G401 (cell line): ENCODE measurements around the gene TACR1. TPM values are rescaled to one million over a fixed set of nuclear protein-coding genes. Genes with fewer than 3 reads are reported as not detected.
"Not testable (repeated sequence)": the region's sequence is repeated elsewhere in the genome, so short reads cannot be mapped to it uniquely, and the experiment has no call there.

Experiments
- DNase-seq: peaks from one replicate; pipeline ENCODE4 v3.0.0-alpha.2; 2015; ENCODE audit warnings: low spot score
- in situ Hi-C: cut with HindIII; loops from 2 replicates; pipeline ENCODE4 v1.10.0; 2016; ENCODE audit warnings: low sequenced_read_pairs, mixed read lengths
- total RNA-seq: library from RNA; depleted of rRNA; stranded (reverse); fragments of >200 nt; shearing (Covaris generic); gene quantifications from 2 replicates; pipeline ENCODE4 v1.2.3, GENCODE V29; 2014; rRNA removed

TACR1 gene, protein sequence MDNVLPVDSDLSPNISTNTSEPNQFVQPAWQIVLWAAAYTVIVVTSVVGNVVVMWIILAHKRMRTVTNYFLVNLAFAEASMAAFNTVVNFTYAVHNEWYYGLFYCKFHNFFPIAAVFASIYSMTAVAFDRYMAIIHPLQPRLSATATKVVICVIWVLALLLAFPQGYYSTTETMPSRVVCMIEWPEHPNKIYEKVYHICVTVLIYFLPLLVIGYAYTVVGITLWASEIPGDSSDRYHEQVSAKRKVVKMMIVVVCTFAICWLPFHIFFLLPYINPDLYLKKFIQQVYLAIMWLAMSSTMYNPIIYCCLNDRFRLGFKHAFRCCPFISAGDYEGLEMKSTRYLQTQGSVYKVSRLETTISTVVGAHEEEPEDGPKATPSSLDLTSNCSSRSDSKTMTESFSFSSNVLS
- not detected in 2 replicates for total RNA-seq

DNA sequence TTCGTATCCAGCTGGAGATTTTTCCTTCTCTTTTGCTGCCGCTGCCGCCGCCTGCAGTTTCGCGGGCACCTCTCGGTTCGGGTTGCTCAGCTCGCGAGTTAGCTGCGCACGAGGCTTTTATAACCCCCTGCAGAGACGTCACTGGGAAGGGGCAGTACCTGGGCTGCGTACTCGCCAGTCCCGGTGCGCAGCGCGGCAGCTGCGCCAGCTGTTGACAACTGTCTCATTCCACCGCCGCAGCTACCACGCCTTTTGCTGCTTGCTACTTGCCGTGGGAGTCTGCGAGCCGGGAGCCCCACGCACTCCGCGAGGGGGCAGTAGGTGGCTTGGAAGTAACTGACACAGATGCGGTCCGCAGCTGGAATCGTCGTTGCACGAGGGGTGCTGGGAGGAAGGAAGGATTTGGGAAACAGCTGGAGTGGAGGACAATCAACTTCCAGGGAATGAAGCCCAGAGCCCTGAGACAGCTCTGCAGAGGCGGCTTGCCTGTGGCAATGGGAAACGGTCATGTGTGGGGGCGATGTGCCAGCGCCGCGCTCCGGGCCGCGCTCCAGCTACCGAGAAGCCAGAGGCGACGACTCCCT lies at the start of gene TACR1:
Gene TACR1, minus strand, starts transcription at position 93 of the 584 bp plus-strand sequence. CDS start 586 bp downstream, outside the sequence.
- in situ Hi-C loops = no loop called here
- peak; percentile 9 for DNase-seq

DNA sequence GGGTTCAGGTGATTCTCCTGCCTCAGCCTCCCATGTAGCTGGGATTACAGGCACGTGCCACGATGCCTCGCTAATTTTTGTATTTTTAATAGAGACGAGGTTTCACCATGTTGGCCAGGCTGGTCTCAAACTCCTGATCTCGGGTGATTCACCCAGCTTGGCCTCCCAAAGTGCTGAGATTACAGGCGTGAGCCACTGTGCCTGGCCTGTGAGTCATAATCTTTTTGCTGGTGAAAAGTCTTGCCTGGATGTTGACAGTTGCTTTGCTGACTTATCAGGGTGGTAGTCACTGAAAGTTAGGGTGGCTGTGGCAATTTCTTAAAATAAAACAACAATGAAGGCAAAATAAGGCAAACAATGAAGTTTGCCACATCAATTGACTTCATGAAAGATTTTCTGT lies 49.3 kb upstream of the TACR1 start:
- in situ Hi-C loops, DNase-seq: not testable (repeated sequence)

DNA sequence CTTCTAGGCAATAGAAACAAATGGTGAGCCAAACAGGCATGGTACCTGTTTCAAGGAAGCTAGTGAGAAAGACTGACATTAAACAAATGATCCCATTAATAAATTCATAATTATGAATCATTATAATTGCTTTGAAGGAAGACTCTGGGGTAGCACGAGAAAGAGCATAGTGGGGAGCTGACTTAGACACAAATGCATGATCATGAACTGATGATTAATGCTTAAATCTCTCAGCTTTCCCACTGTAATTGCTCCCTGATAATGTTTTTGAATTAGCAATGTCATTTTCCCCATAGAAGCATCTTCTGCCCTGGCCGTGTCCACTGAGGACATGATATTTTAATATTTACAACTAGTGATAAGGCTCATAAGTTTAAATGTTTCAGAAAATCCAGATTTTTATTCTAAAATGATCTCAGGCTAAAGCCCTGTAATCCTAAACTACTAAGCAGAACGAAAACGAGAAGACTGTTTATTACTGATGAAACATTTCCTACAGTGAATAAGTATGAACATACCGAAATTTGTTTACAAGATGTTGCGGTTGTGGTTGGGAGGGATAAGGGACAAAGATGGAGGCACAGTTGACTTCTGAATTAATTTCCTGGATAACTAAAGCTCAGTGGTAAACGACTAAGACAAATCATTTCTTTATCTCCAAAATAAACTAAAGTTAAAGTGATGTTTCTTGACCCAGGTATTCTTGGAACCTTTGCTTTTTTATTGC lies 47.3 kb upstream of the TACR1 start:
- in situ Hi-C loops = no loop called here
- DNase-seq = no peak

DNA sequence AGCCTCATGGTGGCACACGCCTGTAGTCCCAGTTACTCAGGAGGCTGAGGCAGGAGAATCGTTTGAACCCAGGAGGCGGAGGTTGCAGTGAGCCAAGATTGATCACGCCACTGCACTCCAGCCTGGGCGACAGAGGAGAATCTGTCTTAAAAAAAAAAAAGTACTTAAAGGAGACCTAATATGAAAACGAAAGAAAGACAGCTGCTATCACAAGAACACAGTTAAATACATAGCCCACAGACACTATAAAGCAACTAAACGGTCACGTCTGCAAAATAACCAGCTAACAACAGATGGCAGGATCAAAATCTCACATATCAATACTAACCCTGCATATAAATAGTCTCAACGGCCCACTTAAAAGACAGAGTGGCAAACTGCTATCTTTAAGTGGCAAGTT lies 43.9 kb upstream of the TACR1 start:
- DNase-seq = no peak
- in situ Hi-C loops = no loop called here

DNA sequence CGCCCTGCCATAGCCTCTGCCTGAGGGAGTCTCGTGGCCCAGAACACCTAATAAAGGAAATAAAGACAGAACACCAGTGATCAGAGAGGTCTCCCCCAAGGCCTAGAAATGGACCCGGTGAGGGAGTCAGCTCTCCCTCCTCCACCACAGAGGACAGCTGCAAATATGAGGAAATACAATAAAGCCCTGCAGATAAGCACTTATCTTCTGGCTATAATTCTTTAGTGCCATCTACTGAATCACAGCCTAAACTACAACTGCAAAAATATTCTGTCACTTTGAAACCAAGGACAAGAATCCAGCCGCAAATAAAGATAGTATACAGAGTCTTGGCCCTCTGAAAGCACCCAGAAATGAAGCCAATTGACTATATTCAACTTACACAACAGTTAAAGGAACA lies 42.4 kb upstream of the TACR1 start:
- in situ Hi-C loops = no loop called here
- DNase-seq = no peak

DNA sequence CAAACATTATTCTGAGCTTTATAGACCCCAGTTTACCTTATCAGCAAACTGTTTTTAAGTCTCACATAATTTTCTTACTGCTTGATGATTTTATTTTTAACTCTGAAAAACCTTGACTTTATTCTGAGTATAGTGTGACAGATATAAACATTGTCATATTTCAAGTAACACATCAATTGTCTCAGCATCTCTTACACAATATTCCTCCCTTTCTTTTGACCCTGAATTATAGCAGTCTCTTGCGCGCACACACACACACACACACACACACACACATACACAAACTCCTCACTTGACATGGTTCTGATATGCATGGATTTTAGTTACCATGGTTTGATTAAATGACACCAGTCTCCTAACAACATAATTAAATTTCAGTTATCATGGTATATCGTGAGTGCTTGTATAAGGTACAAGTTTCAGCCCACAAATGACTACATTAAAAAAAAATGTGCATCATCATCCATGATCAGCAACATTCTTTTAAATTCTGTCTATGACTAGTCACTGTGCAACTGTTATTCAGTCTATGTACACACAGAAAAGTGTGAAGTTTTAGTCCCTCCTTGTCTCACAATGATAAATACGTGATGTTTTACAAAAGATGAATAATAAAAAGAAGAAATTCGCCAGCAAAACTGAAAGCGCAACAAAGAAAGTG lies 39.5 kb upstream of the TACR1 start:
- no peak for DNase-seq
- in situ Hi-C loops = no loop called here

DNA sequence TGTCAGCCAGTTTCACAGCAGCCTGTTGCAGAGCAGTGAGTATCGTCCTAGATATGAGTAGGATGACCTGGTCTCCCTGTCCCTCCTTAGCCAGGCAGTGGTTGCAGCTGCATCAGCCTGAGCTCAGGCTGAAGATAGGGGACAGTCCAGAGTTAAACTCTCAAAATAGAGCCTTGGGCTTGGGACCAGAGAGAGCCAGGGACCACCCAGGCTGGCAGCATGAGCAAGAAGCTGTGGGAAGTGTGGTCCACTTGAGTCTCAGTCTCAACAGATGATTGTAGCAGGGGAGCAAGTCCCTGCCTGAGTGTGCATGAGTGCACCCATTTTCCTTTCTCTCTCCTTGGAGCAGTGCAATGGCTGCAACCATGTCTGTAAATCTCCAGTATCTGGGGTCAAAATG lies 38.0 kb upstream of the TACR1 start:
- in situ Hi-C loops = no loop called here
- DNase-seq = no peak

DNA sequence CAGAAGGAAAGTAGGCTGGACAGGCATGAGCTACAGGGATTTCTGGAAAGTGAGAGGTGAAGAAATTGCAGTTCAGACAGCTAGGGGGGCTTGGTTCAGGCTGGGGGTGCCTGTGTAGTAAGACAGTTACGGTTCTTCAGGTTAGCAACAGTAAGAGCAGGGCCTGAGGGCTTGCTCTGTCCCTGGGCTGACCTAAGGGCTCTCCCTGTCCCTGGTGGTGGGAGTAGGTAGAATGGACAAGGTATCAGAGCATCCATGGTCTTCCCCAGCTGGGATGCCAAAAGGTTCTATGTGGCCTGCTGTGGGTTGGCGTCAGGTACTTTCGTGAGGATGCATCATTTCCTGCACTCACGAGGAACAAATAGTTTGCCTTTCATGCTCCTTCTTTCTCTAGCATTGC lies 34.6 kb upstream of the TACR1 start:
- no peak for DNase-seq
- in situ Hi-C loops = no loop called here

DNA sequence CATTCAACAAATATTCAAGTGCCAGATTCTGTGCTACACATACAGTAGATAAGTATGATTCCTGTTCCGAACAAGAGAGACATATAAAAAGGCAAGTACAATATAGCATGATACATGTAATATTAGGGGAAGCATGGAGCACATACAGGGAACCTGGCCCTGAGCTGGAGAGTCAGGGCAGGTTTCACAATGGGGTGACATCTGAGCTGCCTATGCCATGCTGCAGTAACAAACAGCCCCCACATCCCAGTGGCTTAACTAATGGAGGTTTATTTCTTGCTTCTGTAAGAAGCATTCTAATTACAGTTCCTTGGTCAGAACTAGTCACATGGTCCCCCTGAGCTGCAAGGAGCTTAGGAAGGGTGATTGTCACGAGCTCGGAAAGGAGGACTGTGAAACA lies 27.3 kb upstream of the TACR1 start:
- in situ Hi-C loops = no loop called here
- DNase-seq = no peak

DNA sequence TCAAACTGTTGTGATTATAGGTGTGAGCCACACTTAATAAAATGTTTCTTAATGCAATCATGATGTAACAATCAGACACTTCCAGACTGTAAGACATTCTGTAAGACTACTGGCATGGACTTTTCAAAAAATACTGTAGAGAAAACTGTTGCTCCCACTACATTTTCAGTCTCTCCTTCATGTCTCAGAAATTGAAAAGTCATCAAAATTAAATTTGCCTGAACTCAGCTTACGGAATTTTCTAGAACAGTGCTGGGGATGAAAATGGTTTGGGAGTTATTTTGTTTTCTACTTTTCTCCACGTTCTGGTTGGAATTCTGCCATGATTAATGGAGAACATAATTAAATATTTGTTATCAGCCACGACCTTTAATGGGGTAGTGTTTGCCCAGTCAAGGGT lies 26.8 kb upstream of the TACR1 start:
- in situ Hi-C loops = no loop called here
- no peak for DNase-seq

DNA sequence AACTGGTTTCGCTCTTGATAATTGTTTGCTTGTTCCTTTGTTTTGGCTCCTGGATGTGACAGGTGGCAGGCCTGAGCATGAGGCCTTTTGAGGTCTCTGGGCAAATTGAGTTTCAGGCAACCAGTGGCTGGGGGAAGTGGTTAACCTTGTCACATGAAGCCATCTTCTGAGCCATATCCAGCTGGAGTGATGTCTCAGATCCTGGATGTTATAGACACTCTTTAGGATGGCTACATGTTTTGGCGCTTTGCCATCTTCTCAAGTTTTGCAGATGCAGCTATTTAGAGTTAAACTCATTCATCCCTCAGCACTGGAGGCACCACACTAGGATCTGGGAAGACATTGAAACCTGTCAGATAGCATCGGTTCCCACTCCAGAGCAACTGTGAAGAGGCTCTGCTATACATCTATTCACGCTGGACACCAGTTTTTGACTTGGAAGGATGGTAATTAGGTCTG lies 25.3 kb upstream of the TACR1 start:
- DNase-seq = no peak
- in situ Hi-C loops = no loop called here

DNA sequence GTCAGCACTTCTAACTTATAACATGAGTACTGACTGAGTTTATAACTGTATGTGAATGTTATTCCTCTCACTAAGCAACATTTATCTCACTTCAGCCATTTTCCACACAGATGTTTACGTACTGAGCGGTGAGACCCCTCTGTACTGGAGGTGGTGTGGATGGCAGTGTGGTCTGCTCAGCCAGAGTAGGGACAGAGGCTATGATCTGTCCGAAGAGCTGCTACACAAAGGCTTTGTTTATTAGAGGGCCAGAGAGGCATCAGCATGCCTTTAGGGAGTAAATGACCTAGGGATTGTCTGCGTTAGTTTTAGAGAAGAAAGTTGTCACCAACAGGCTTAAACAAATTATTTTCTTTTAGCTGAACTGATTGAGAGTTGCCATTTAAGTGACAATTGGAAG lies 23.2 kb upstream of the TACR1 start:
- no peak for DNase-seq
- in situ Hi-C loops = no loop called here

DNA sequence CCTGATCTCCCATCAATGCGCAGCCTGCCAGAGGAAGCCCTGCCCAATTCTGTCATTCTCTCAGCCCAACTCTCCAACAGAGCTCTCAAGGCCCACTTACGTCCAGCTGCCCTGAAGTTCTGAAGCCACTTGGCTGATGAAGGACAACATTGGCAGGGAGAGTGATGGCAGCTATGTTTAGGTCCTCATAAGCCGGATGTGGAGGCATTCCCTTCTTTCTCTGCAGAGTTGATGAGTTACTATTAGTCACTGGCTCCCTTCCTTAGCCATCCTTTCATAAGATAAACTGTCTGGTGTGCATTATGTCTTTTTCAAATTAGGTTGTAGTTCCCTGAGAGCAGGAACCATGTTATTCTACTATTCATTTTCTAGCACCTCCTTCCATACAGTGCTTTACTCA lies 22.5 kb upstream of the TACR1 start:
- no peak for DNase-seq
- in situ Hi-C loops = no loop called here

DNA sequence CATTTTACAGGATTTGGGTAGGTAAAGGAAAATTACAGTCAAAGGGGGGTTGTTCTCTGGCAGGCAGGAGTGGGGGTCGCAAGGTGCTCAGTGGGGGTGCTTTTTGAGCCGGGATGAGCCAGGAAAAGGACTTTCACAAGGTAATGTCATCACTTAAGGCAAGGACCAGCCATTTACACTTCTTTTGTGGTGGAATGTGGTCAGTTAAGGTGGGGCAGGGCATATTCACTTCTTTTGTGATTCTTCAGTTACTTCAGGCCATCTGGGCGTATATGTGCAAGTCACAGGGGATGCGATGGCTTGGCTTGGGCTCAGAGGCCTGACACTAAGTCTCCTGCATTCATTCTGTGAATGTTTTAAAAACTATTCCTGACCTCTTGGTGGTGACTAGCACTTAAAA lies 19.9 kb upstream of the TACR1 start:
- in situ Hi-C loops, DNase-seq: not testable (repeated sequence)

DNA sequence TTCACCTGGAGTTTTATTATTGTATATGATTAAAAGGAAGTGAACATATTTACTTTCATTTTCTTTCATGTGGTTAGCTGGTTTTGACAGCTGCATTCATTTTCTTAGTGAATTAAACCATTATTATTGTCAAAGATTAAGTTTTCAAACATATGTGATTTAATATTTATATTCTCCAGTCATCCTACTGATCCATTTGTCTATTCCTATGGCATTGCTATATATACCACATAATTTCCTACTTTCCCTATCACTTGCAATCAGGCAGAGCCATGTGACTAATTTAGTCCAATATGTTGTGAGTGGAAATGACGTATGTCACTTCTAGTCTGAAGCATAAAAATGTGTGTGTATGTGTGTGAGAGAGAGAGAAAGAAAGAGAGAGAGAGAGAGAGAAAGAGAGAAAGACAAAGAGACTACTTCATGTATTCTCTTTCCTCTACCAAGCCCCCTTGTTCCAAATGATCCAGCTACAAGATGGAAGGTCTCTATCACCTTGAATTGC lies 12.0 kb upstream of the TACR1 start:
- in situ Hi-C loops = no loop called here

DNA sequence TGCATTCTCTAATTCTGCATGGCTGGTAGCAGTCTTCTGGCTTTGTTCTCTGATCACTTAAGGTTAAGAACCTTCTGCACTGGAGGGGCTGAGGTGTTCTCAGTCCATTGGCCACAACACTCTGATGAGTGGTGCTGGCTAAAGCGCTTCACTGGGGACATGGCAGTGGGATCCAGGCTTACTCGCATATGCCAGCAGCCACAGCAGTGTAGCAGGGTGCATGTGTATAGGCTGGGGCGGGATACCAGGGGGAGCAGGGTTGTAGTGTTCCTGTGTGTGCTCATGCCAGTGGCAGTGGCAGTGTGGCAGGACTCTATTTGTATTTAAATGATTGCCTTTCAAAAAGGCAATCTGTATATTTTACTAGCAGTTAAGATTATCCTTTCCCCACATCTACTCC lies 11.1 kb upstream of the TACR1 start:
- in situ Hi-C loops = no loop called here
- no peak for DNase-seq

More for the DNA sequence above, 12.0 kb upstream of the TACR1 start:
- DNase-seq = no peak

DNA sequence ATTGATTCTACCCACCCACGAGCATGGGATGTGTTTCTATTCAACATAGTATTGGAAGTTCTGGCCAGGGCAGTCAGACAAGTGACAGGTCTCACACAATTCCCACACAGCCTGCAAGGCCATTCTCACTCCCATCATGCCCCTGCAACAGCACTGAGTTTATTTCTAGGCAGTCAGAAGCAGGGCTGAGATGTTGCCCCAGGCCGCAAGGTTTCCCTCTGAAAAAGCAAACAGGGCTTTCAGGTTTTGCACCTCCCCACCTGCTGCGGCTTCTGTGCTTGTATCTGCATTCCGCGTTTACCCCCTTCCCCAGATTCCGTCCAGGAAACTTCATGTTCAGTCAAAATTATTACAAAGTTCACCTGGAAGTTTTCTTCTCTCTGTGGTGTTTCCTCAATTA lies 9.4 kb upstream of the TACR1 start:
- in situ Hi-C loops = no loop called here
- DNase-seq = no peak

DNA sequence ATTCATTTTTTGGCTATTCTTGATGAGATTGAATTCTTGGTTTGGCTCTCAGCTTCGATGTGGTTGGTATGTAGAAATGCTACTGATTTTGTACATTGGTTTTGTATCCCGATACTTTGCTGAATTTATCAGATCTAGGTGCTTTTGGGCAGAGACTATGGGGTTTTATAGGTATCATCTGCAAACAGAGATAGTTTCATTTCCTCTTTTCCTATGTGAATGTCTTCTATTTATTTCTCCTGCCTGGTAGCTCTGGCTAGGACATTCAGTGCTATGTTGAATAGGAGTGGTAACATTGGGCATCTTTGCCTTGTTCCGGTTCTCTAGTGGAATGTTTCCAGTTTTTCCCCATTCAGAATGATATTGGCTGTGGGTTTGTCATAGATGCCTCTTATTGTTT lies 5.5 kb upstream of the TACR1 start:
- in situ Hi-C loops = no loop called here
- no peak for DNase-seq

DNA sequence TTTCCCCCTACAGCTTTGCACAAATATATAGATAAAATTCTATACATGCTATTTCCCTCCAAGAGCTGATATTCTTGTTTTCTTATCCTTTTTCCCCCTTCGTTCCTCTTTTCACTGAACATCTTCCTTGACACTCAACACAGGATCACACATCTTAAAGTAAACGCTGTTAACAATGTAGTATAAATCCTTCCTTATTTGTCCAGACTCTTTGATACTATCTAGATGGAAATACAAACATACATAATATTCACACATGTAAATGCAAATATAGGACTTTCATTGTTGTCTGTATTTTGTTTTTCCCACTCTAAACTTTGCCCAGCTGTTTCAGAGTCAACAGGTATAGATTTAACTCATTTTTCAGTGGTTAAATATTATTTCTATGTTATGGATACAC lies 3.0 kb upstream of the TACR1 start:
- in situ Hi-C loops = no loop called here
- no peak for DNase-seq
